ENCODE data around the gene IGFBP3. TPM values are rescaled to one million over a fixed set of nuclear protein-coding genes. Genes with fewer than 3 reads are reported as not detected.
A peak's percentile ranks its signal among the peaks of the same experiment; 100 is the strongest.

IGFBP3 gene
- total RNA-seq, 3 donors from 2014 or later, result 27.0 to 41.5 (median 40.6) TPM

DNA sequence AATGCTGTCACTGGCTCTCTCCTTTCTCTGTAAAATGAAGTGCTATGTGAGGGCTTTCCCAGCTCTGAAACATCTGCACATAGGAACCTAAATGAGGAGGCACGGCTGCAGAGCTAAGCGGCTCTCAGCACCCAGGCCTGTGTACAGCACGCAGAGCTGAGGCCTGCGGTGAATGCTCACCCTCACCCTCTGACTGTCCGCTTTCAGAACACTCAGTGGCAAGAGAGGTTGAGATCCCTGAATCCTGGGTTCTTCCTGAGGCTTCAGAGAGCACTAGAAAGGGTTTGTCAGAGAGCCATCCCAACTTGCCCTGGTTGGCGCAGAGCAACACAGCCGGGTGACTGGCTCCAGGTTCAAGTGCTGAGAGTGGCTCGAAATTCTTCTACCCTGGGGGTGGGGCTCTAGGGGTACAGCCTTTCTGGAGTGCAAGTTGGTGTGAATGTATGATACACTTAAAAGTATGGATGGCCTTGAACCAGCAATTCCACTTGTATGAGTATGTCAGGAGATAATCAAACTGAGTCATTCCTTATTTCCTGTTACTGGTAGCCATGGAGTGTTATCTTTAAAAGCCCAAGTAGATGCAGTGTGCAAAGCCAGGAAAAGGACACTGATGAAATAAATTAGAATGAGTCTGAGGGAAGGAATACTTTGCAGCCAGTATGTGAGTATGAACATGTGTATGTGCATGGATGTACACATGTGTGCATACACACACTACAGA, 46.5 kb downstream of the IGFBP3 start:
- TF ChIP-seq, protein P1, sequence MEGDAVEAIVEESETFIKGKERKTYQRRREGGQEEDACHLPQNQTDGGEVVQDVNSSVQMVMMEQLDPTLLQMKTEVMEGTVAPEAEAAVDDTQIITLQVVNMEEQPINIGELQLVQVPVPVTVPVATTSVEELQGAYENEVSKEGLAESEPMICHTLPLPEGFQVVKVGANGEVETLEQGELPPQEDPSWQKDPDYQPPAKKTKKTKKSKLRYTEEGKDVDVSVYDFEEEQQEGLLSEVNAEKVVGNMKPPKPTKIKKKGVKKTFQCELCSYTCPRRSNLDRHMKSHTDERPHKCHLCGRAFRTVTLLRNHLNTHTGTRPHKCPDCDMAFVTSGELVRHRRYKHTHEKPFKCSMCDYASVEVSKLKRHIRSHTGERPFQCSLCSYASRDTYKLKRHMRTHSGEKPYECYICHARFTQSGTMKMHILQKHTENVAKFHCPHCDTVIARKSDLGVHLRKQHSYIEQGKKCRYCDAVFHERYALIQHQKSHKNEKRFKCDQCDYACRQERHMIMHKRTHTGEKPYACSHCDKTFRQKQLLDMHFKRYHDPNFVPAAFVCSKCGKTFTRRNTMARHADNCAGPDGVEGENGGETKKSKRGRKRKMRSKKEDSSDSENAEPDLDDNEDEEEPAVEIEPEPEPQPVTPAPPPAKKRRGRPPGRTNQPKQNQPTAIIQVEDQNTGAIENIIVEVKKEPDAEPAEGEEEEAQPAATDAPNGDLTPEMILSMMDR (IDR thresholded peaks at IDR 0.05), result no peak
- no peak for ATAC-seq
- intact Hi-C loops (cut with DNase I, micrococcal nuclease), result no loop called here

DNA sequence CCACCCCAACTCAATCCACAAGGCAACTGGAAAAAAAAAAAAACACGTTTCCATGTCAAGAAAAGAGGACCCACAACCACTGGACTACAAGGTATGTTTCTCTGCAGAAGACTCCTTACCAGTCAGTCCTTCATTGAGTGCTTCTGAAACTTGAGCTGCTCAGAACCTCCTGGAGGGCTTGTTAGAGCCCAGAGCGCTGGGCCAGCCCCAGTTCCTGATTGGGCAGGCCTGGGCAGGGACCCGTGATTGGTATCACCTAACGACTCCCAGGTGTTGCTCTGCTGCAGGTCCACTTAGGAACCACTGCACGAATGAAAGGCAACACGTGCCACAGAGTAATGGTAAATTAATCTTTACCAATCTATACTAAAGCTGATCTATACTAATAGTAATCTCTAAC, 47.7 kb downstream of the IGFBP3 start:
- TF ChIP-seq, protein P1 (IDR thresholded peaks at IDR 0.05), result no peak
- Histone ChIP-seq H3K4me3 (no peak overlapping the region), H3K4me1 (ENCODE audit: low read depth) (no peaks in the 10 kb centered on the region), H3K9me3 (no peaks in the 10 kb centered on the region), H3K36me3 (ENCODE audit: low read depth) (no peaks in the 10 kb centered on the region)
- intact Hi-C loops (cut with DNase I, micrococcal nuclease), result no loop called here
- DNase-seq (no peak), ATAC-seq (no peak)

More for the DNA sequence above, 46.5 kb downstream of the IGFBP3 start:
- Histone ChIP-seq H3K36me3 (ENCODE audit: low read depth) (no peaks in the 10 kb centered on the region), H3K4me3 (no peak overlapping the region), H3K9me3 (no peaks in the 10 kb centered on the region), H3K4me1 (ENCODE audit: low read depth) (no peaks in the 10 kb centered on the region)
- no peak for DNase-seq

DNA sequence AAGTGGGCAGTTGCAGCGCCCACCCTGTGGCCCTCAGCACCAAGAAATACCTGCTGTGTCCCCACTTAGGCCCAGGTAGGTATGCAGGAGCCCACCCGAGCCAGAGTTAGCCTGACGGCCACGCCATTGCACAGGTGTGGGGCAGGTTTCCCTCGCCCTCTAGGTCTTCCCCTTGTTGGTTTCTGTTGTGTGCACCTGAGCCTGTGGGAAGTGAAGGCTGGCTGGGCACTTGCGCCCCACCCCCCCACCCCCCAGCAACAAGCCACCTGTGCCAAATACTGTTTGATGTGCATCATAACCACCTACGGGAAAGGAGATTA, 48.1 kb downstream of the IGFBP3 start, which contains the start of gene CCDC201:
Gene CCDC201 (minus strand): TSS at position 48 of the 320 bp plus-strand sequence. CDS start 75 bp downstream, outside the sequence.
- Histone ChIP-seq H3K4me3 (no peak within 1 kb of the TSS), H3K4me1 (ENCODE audit: low read depth) (no peaks in the 10 kb centered on the region), H3K36me3 (ENCODE audit: low read depth) (no peaks in the 10 kb centered on the region), H3K9me3 (no peaks in the 10 kb centered on the region)
- no peak for ATAC-seq
- intact Hi-C loops (cut with DNase I, micrococcal nuclease), result no loop called here
- TF ChIP-seq, protein P1 (IDR thresholded peaks at IDR 0.05), result no peak
- DNase-seq, result no peak

DNA sequence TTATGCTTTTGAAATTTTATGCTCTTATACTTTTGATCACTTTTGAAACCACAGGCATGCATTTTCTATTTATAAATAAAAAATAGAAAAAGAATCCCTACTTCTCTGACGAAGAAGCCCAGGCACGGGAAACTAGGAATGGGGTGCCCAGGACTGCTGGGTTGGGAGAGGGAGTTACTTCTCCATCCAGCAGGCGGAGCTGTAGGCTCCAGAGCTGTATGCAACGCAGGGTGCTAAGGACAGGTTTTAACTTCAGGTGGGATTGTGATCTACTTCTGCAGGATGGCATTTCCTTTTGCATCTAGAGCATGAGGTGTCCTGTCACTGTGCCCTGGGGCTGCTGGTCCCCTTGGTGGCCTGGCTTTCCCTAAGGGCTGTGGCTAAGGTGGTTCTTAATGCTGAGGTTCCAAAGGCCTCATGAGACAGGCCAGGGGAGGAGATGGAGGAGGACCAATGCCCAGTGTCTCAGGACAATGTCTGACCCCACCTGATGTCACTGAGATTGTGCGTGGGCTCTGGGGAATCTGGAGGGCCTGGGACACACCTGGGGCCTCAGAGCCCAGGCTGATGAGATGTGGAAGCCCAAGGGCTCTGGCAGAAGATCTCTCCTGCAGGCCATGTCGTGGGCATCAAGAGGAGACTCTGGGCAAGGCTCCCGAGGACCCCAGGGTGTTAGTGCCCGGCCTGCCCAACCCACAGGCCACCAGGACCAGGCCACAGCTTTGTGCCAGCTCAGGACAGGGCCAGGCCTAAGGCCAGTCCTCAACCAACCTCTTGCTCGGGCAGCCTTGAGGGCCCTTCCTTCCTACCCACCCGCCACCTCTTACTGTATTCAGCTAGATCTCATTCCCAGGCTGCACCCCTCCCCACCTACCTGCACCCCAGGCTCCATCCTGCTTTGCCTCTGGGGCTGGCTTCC, 48.7 kb downstream of the IGFBP3 start:
- intact Hi-C loops (cut with DNase I, micrococcal nuclease), result no loop called here
- no peaks in the 10 kb centered on the region for H3K36me3 ChIP-seq (ENCODE audit: low read depth)
- ATAC-seq, result no peak

DNA sequence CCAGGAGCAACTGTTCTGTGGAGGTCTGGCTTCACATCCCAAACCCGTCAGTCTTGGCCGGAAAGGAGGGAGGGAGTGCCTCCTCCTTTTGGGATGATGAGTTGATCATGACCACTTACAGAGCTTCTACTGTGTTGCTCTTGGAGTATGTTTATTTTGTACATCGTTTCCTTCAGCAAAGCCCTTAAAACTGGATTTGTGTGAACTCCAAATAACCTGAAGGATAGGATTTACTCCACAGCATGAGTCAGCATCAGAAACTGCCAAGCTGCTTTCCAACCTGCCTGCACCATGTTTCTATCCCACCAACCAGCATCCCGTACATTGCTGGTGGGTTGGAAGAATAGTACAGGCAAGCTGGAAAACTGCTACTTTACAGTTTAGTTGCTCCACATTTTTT, 51.6 kb downstream of the IGFBP3 start:
- Histone ChIP-seq H3K36me3 (ENCODE audit: low read depth) (no peaks in the 10 kb centered on the region), H3K4me3 (no peak overlapping the region), H3K9me3 (no peaks in the 10 kb centered on the region), H3K4me1 (ENCODE audit: low read depth) (no peaks in the 10 kb centered on the region)
- no peak for ATAC-seq
- intact Hi-C loops (cut with DNase I, micrococcal nuclease), result no loop called here
- no peak for DNase-seq
- TF ChIP-seq, protein P1 (IDR thresholded peaks at IDR 0.05), result no peak

More for the DNA sequence above, 48.7 kb downstream of the IGFBP3 start:
- Histone ChIP-seq H3K4me1 (ENCODE audit: low read depth) (no peaks in the 10 kb centered on the region), H3K4me3 (no peak overlapping the region), H3K9me3 (no peaks in the 10 kb centered on the region)
- TF ChIP-seq, protein P1 (IDR thresholded peaks at IDR 0.05), result no peak
- DNase-seq, result peak in 1 of 3 donors; percentile 7
